22Rv1 (cell line): ENCODE measurements around the gene FAM227B.

ENCODE experiments used
- CTCF ChIP-seq: fragments of 450-650 bp; IDR thresholded peaks from 2 replicates; pipeline ENCODE4 v1.5.1; 2017; ENCODE audit warnings: mild to moderate bottlenecking
- ZFX ChIP-seq: fragments of 450-650 bp; IDR thresholded peaks from 2 replicates; pipeline ENCODE4 v1.6.1; 2017; ENCODE audit warnings: antibody characterized with exemption, borderline replicate concordance

DNA sequence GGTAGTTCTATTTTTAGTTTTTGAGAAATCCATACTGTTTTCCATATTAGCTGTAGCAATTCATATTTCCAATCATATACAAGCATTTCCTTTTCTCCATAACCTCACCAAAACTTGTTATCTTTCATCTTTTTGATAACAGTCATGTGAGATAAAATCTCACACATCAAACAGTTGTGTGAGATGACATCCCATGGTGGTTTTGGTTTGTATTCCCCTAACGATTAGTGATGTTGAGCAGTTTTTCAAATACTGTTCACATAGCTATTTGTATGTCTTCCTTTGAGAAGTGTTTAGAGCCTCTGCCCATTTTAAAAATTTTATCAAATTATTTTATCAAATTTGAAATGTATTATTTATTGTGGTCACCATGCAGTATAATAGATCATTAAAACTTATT is 50.4 kb downstream of the FAM227B start:
- TF ChIP-seq CTCF, result no peak
- TF ChIP-seq ZFX, result no peak
